ENCODE measurements around the gene TTC32. TPM values are rescaled to one million over a fixed set of nuclear protein-coding genes. Genes with fewer than 3 reads are reported as not detected.

The TTC32 gene
- total RNA-seq, 1 experiment from 2014 or later: 9.9 TPM

GRCh38 chr2:19901442-19902215 is at the start of gene TTC32 (continued):
- TF ChIP-seq, protein P1, sequence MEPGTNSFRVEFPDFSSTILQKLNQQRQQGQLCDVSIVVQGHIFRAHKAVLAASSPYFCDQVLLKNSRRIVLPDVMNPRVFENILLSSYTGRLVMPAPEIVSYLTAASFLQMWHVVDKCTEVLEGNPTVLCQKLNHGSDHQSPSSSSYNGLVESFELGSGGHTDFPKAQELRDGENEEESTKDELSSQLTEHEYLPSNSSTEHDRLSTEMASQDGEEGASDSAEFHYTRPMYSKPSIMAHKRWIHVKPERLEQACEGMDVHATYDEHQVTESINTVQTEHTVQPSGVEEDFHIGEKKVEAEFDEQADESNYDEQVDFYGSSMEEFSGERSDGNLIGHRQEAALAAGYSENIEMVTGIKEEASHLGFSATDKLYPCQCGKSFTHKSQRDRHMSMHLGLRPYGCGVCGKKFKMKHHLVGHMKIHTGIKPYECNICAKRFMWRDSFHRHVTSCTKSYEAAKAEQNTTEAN (CRISPR knock-in tag; IDR thresholded peaks at IDR 0.05): no peak
- TF ChIP-seq ZNF396 (CRISPR knock-in tag; IDR thresholded peaks at IDR 0.05; ENCODE audit: borderline replicate concordance) (no peak), E2F1 (CRISPR knock-in tag; IDR thresholded peaks at IDR 0.05) (no peak; the same call in 1 of the 2 replicates), HMGA2 (CRISPR knock-in tag; IDR thresholded peaks at IDR 0.05) (peak; percentile 13; the same call in 1 of the 2 replicates), SP1 (CRISPR knock-in tag; conservative IDR thresholded peaks at IDR 0.05) (peak; percentile 48; the same call in 1 of the 2 replicates), CDX4 (CRISPR knock-in tag; IDR thresholded peaks at IDR 0.05; ENCODE audit: borderline replicate concordance) (no peak), IRF1 (CRISPR knock-in tag; IDR thresholded peaks at IDR 0.05) (no peak), GABPB1 (CRISPR knock-in tag; IDR thresholded peaks at IDR 0.05) (0 out of 2 replicates have a peak, but pooled peaks have one; percentile 66), CREM (CRISPR knock-in tag; IDR thresholded peaks at IDR 0.05) (0 out of 2 replicates have a peak, but pooled peaks have one; percentile 46), MYBL2 (CRISPR knock-in tag; IDR thresholded peaks at IDR 0.05) (peak; percentile 61; the same call in 1 of the 2 replicates), NR3C1 (CRISPR knock-in tag; conservative IDR thresholded peaks at IDR 0.05; ENCODE audit: low read depth) (no peak), ZBTB21 (CRISPR knock-in tag; IDR thresholded peaks at IDR 0.05; ENCODE audit: borderline replicate concordance) (no peak), ESRRA (CRISPR knock-in tag; IDR thresholded peaks at IDR 0.05; ENCODE audit: borderline replicate concordance) (0 out of 2 replicates have a peak, but pooled peaks have one; percentile 60), CTCF (IDR thresholded peaks at IDR 0.05) (no peak), KAT7 (CRISPR knock-in tag; IDR thresholded peaks at IDR 0.05; ENCODE audit: borderline replicate concordance) (0 out of 2 replicates have a peak, but pooled peaks have one; percentile 11), EMX1 (CRISPR knock-in tag; IDR thresholded peaks at IDR 0.05) (no peak), NR1H2 (CRISPR knock-in tag; IDR thresholded peaks at IDR 0.05) (no peak), NFYB (CRISPR knock-in tag; conservative IDR thresholded peaks at IDR 0.05; ENCODE audit: low read depth) (no peak), TCF7 (CRISPR knock-in tag; IDR thresholded peaks at IDR 0.05; ENCODE audit: low read depth) (no peak), ZNF219 (CRISPR knock-in tag; IDR thresholded peaks at IDR 0.05; ENCODE audit: borderline replicate concordance) (no peak), ZNF416 (CRISPR knock-in tag; IDR thresholded peaks at IDR 0.05) (no peak), CREB1 (CRISPR knock-in tag; IDR thresholded peaks at IDR 0.05) (no peak; the same call in 1 of the 2 replicates)
- TF ChIP-seq, protein P2, sequence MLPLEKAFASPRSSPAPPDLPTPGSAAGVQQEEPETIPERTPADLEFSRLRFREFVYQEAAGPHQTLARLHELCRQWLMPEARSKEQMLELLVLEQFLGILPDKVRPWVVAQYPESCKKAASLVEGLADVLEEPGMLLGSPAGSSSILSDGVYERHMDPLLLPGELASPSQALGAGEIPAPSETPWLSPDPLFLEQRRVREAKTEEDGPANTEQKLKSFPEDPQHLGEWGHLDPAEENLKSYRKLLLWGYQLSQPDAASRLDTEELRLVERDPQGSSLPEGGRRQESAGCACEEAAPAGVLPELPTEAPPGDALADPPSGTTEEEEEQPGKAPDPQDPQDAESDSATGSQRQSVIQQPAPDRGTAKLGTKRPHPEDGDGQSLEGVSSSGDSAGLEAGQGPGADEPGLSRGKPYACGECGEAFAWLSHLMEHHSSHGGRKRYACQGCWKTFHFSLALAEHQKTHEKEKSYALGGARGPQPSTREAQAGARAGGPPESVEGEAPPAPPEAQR (CRISPR knock-in tag; IDR thresholded peaks at IDR 0.05): no peak
- TF ChIP-seq, protein P3, sequence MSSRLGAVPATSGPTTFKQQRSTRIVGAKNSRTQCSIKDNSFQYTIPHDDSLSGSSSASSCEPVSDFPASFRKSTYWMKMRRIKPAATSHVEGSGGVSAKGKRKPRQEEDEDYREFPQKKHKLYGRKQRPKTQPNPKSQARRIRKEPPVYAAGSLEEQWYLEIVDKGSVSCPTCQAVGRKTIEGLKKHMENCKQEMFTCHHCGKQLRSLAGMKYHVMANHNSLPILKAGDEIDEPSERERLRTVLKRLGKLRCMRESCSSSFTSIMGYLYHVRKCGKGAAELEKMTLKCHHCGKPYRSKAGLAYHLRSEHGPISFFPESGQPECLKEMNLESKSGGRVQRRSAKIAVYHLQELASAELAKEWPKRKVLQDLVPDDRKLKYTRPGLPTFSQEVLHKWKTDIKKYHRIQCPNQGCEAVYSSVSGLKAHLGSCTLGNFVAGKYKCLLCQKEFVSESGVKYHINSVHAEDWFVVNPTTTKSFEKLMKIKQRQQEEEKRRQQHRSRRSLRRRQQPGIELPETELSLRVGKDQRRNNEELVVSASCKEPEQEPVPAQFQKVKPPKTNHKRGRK (CRISPR knock-in tag; IDR thresholded peaks at IDR 0.05; ENCODE audit: borderline replicate concordance): no peak
- TF ChIP-seq, protein P4, sequence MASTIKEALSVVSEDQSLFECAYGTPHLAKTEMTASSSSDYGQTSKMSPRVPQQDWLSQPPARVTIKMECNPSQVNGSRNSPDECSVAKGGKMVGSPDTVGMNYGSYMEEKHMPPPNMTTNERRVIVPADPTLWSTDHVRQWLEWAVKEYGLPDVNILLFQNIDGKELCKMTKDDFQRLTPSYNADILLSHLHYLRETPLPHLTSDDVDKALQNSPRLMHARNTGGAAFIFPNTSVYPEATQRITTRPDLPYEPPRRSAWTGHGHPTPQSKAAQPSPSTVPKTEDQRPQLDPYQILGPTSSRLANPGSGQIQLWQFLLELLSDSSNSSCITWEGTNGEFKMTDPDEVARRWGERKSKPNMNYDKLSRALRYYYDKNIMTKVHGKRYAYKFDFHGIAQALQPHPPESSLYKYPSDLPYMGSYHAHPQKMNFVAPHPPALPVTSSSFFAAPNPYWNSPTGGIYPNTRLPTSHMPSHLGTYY (CRISPR knock-in tag; IDR thresholded peaks at IDR 0.05): no peak
- TF ChIP-seq, protein P5, sequence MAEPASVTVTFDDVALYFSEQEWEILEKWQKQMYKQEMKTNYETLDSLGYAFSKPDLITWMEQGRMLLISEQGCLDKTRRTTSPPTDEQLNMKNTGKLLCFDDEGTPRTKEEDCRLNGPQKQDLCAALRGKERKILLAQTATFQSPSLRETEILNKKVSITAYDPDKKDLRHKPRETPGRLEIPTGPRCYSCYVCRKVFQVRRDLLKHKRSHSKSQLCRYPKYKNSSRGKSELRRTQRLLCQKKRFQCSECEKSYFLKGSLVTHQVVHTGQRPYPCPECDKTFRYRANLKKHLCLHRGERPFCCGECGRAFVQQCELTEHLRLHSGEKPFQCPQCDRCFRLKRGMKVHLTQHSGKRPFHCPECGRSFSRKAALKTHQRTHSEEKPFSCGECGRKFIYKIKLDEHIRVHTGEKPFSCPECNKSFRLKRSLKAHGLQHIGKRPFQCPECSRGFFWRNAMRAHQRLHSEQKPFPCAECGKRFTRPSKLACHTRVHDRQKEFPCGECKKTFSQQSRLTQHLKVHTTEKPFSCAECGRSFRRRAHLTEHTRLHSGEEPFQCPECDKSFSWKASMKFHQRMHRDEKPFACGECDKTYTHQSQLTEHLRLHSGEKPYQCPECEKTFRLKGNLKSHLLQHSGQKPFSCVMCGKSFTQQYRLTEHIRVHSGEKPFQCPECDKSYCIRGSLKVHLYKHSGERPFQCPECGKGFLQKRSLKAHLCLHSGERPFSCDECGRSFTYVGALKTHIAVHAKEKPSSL (CRISPR knock-in tag; conservative IDR thresholded peaks at IDR 0.05): no peak
